Vagina (tissue), 2 donors: ENCODE measurements around the gene CHST14. TPM values are rescaled to one million over a fixed set of nuclear protein-coding genes. Genes with fewer than 3 reads are reported as not detected.

Experiments
- DNase-seq, 2 donors: peaks; one replicate each; pipeline ENCODE4 v3.0.0-alpha.2; 2017; ENCODE audit errors: extremely low spot score in 2 of 2
- H3K27ac ChIP-seq: fragments of 200-600 bp; sonication (generic); one replicate; pipeline ENCODE4 v1.5.1; 2019
- H3K27me3 ChIP-seq: fragments of 200-600 bp; sonication (generic); one replicate; pipeline ENCODE4 v1.5.1; 2019
- H3K36me3 ChIP-seq, 2 donors: fragments of 200-600 bp; sonication (generic); one replicate each; pipeline ENCODE4 v1.5.1; 2017 to 2019
- H3K4me1 ChIP-seq: fragments of 200-600 bp; sonication (generic); one replicate; pipeline ENCODE4 v1.5.1; 2019
- H3K4me3 ChIP-seq, 2 donors: fragments of 200-600 bp; sonication (generic); 1 replicate in 1 of 2; 2 replicates in 1 of 2; pipeline ENCODE4 v1.5.1; 2016 to 2019
- H3K9me3 ChIP-seq: fragments of 200-600 bp; sonication (generic); one replicate; pipeline ENCODE4 v1.5.1; 2019
- POLR2A ChIP-seq, 2 donors: fragments of 450-650 bp; IDR thresholded peaks; one replicate each; pipeline ENCODE4 v1.6.1; 2017; ENCODE audit warnings: antibody characterized with exemption in 2 of 2, mild to moderate bottlenecking in 2 of 2, moderate library complexity in 2 of 2
- POLR2AphosphoS5 ChIP-seq, 2 donors: sonication (generic); formaldehyde crosslinking; IDR thresholded peaks; one replicate each; pipeline ENCODE4 v1.9.0; 2017; ENCODE audit warnings: antibody characterized with exemption in 2 of 2, mild to moderate bottlenecking in 2 of 2, low read depth in 1 of 2; ENCODE audit not compliant: insufficient read depth in 1 of 2
- intact Hi-C: fragments of 100-400 bp; cut with DNase I; formaldehyde crosslinking; loops from one replicate; pipeline ENCODE4 v1.15.1; 2023
- total RNA-seq: library from RNA; depleted of rRNA; stranded (reverse); fragments of >200 nt; gene quantifications from one replicate; pipeline ENCODE4 v1.2.3, GENCODE V29; 2016
- TF ChIP-seq, protein P1 (sequence below), 3 experiments: fragments of 450-650 bp in 2 of 3; fragments of 200-600 bp in 1 of 3; sonication (generic) in 1 of 3; IDR thresholded peaks; one replicate each; pipeline ENCODE4 v1.5.1; 2017 to 2019; ENCODE audit warnings: antibody characterized with exemption in 3 of 3, mild to moderate bottlenecking in 2 of 3, moderate library complexity in 2 of 3

Gene CHST14
- total RNA-seq, 1 donor from 2014 or later = 8.6 TPM

DNA sequence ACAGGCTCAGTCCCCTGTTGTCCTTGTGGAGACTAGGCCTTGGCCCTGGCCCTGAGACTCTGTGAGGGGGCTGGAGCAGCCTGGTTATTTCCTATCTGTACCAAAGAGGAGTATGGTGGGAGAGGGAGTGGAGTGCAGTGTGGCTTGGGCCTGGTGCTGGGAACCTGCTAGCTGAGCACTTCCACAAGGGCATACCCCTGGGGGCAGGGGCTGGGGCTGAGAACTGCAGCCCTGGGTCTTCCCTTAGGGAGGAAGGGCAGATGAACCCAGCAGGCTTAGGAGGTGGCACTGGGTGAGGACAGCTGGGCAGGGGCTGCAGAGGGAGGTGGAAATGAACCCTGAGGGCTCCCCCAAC lies 3.5 kb upstream of the CHST14 start:
- H3K36me3 ChIP-seq = peaks cover 0 to 32% of the 10 kb centered on the region in 2 donors

DNA sequence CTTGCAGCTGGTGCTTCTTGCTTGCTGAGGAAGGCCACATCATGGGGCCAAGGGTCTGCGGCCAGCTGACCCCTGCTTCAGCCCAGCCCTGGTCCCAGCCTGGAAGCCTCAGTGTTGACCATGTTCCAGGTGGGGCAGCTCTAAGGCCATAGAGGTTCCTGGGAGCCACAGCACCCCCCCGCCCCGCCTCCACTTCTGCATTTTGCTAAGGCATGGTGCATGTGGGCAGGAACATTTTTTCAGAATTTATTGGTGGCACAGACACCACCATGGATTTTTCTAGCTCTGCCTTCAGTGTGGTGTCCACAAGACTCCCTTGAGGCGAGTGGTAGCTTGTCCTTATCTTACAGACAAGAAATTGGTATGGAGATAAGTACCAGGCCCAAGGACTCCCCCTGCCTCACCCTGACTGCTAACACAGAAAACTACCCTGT lies 1.9 kb upstream of the CHST14 start:
- Histone ChIP-seq H3K9me3 (no peaks in the 10 kb centered on the region), H3K36me3 (peaks cover 0 to 15% of the 10 kb centered on the region in 2 donors), H3K4me3 (no peak overlapping the region), H3K27ac (no peak overlapping the region), H3K27me3 (no peaks in the 10 kb centered on the region), H3K4me1 (peaks cover 34% of the 10 kb centered on the region)
- DNase-seq = no peak
- TF ChIP-seq POLR2A (IDR thresholded peaks at IDR 0.05) (no peak), POLR2AphosphoS5 (IDR thresholded peaks at IDR 0.05; ENCODE audit: insufficient read depth in 1 of 2, low read depth in 1 of 2) (no peak)
- TF ChIP-seq, protein P1, sequence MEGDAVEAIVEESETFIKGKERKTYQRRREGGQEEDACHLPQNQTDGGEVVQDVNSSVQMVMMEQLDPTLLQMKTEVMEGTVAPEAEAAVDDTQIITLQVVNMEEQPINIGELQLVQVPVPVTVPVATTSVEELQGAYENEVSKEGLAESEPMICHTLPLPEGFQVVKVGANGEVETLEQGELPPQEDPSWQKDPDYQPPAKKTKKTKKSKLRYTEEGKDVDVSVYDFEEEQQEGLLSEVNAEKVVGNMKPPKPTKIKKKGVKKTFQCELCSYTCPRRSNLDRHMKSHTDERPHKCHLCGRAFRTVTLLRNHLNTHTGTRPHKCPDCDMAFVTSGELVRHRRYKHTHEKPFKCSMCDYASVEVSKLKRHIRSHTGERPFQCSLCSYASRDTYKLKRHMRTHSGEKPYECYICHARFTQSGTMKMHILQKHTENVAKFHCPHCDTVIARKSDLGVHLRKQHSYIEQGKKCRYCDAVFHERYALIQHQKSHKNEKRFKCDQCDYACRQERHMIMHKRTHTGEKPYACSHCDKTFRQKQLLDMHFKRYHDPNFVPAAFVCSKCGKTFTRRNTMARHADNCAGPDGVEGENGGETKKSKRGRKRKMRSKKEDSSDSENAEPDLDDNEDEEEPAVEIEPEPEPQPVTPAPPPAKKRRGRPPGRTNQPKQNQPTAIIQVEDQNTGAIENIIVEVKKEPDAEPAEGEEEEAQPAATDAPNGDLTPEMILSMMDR (IDR thresholded peaks at IDR 0.05) = no peak
- intact Hi-C loops = no loop called here

More for the DNA sequence above, 3.5 kb upstream of the CHST14 start:
- Histone ChIP-seq H3K27ac (no peak overlapping the region), H3K27me3 (no peaks in the 10 kb centered on the region), H3K4me1 (peaks cover 27% of the 10 kb centered on the region), H3K9me3 (no peaks in the 10 kb centered on the region), H3K4me3 (no peak overlapping the region)
- TF ChIP-seq POLR2AphosphoS5 (IDR thresholded peaks at IDR 0.05; ENCODE audit: insufficient read depth in 1 of 2, low read depth in 1 of 2) (no peak), POLR2A (IDR thresholded peaks at IDR 0.05) (no peak)
- TF ChIP-seq, protein P1 (IDR thresholded peaks at IDR 0.05) = no peak
- intact Hi-C loops = no loop called here
- no peak for DNase-seq

DNA sequence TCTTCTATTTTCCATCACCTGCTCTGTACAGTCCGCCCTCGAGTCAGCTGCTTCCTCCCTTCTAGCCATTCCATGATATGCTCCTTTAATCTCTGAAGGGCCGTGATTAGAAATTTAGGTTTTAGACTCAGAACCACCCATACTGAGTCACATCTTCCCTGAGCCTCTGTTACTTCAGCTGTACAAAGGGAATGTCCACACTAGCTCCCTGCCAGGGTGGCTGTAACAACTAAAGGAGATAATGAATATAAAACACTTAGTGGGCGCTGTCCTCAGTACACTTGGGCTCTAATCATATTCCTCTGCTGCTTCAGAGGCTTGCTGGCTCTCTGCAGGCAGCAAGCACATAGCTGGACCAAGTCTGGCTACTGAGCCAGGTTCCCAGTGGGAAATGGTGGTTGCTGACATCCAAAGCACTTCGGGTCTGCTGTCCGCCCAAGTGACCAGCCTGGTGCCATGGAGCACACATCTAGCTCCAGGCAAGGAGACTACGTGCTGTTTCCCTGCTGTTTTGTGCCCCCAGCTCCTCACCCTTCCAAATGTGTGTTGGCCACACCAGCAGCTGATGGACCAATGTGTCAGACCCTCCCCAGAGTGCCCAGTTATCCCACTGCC lies 901 bp upstream of the CHST14 start:
- TF ChIP-seq POLR2AphosphoS5 (IDR thresholded peaks at IDR 0.05; ENCODE audit: insufficient read depth in 1 of 2, low read depth in 1 of 2) (no peak), POLR2A (IDR thresholded peaks at IDR 0.05) (no peak)
- TF ChIP-seq, protein P1 (IDR thresholded peaks at IDR 0.05) = no peak
- Histone ChIP-seq H3K4me1 (peaks cover 34% of the 10 kb centered on the region), H3K27ac (peak overlapping the region; percentile 89), H3K36me3 (peaks cover 0 to 11% of the 10 kb centered on the region in 2 donors), H3K27me3 (no peaks in the 10 kb centered on the region), H3K9me3 (no peaks in the 10 kb centered on the region), H3K4me3 (peak overlapping the region in 1 of 2 donors; percentile 88)
- no peak for DNase-seq
- intact Hi-C loops = no loop called here

DNA sequence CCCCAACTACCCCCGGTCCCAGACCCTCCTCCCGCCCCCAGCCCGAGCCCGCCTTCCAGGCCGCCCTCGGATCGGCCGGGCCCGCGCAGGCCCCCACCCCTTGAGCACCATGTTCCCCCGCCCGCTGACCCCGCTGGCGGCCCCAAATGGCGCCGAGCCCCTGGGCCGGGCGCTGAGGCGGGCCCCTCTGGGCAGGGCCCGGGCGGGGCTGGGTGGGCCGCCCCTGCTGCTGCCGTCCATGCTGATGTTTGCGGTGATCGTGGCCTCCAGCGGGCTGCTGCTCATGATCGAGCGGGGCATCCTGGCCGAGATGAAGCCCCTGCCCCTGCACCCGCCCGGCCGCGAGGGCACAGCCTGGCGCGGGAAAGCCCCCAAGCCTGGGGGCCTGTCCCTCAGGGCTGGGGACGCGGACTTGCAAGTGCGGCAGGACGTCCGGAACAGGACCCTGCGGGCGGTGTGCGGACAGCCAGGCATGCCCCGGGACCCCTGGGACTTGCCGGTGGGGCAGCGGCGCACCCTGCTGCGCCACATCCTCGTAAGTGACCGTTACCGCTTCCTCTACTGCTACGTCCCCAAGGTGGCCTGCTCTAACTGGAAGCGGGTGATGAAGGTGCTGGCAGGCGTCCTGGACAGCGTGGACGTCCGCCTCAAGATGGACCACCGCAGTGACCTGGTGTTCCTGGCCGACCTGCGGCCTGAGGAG lies 472 bp downstream of the CHST14 start:
- no peak for DNase-seq
- TF ChIP-seq POLR2A (IDR thresholded peaks at IDR 0.05) (no peak), POLR2AphosphoS5 (IDR thresholded peaks at IDR 0.05; ENCODE audit: insufficient read depth in 1 of 2, low read depth in 1 of 2) (peak in 1 of 2 donors; percentile 55)

DNA sequence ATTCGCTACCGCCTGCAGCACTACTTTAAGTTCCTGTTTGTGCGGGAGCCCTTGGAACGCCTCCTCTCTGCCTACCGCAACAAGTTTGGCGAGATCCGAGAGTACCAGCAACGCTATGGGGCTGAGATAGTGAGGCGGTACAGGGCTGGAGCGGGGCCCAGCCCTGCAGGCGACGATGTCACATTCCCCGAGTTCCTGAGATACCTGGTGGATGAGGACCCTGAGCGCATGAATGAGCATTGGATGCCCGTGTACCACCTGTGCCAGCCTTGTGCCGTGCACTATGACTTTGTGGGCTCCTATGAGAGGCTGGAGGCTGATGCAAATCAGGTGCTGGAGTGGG lies 995 bp downstream of the CHST14 start:
- H3K27ac ChIP-seq = peak overlapping the region; percentile 89
- no peaks in the 10 kb centered on the region for H3K27me3 ChIP-seq
- TF ChIP-seq POLR2A (IDR thresholded peaks at IDR 0.05) (no peak), POLR2AphosphoS5 (IDR thresholded peaks at IDR 0.05; ENCODE audit: insufficient read depth in 1 of 2, low read depth in 1 of 2) (peak in 1 of 2 donors; percentile 9)
- TF ChIP-seq, protein P1 (IDR thresholded peaks at IDR 0.05) = no peak
- H3K9me3 ChIP-seq = no peaks in the 10 kb centered on the region
- H3K4me1 ChIP-seq = peaks cover 27% of the 10 kb centered on the region
- intact Hi-C loops = no loop called here
- H3K36me3 ChIP-seq = no peaks in the 10 kb centered on the region
- no peak for DNase-seq
- peak overlapping the region; percentile 70 to 88 for H3K4me3 ChIP-seq

More for the DNA sequence above, 472 bp downstream of the CHST14 start:
- H3K4me3 ChIP-seq = peak overlapping the region; percentile 70 to 88
- H3K36me3 ChIP-seq = no peaks in the 10 kb centered on the region
- intact Hi-C loops = no loop called here
- H3K9me3 ChIP-seq = no peaks in the 10 kb centered on the region
- peaks cover 31% of the 10 kb centered on the region for H3K4me1 ChIP-seq
- H3K27me3 ChIP-seq = no peaks in the 10 kb centered on the region
- peak overlapping the region; percentile 89 for H3K27ac ChIP-seq
